Inflammatory macrophage (primary cell): ENCODE results near the gene ARPC4.

ENCODE experiments used
- DNase-seq, 2 donors: peaks; one replicate each; pipeline ENCODE4 v3.0.0-alpha.2; 2020 to 2022
- total RNA-seq, 18 experiments: gene quantifications; one replicate each; lab custom pipeline; 2026; ENCODE audit warnings: mixed read lengths in 6 of 18, inconsistent platforms in 2 of 18; lab: John Stamatoyannopoulos, UW

The ARPC4 gene
- 116 to 220 (median 163) reads per million in 18 experiments for total RNA-seq

- DNase-seq = peak; percentile 93 to 95
These were observed at the start of gene ARPC4, which contains the start of gene TADA3 for GRCh38 chr3:9792405-9793160. ARPC4 (plus strand) TSS chr3:9793082; CDS start chr3:9793122, 40 bp downstream. TADA3 (minus strand) TSS chr3:9792473; CDS start chr3:9791466, 1,007 bp downstream.

GRCh38 chr3:9743548-9743947 lies 49.3 kb upstream of the ARPC4 start:
- DNase-seq = no peak

GRCh38 chr3:9744162-9744561 lies 48.7 kb upstream of the ARPC4 start:
- DNase-seq = no peak

GRCh38 chr3:9745521-9745920 lies 47.4 kb upstream of the ARPC4 start:
- DNase-seq = no peak

GRCh38 chr3:9746330-9746729 lies 46.6 kb upstream of the ARPC4 start:
- DNase-seq = no peak

GRCh38 chr3:9747267-9747666 lies 45.6 kb upstream of the ARPC4 start:
- DNase-seq = peak; percentile 23 to 52

- no peak for DNase-seq
These were observed 44.9 kb upstream of the ARPC4 start for GRCh38 chr3:9748031-9748430.

- DNase-seq = no peak
These were observed 43.6 kb upstream of the ARPC4 start for GRCh38 chr3:9749296-9749644.

- peak; percentile 99 for DNase-seq
These were observed 43.0 kb upstream of the ARPC4 start, which contains the start of gene OGG1 for GRCh38 chr3:9749645-9750555. OGG1 (plus strand) TSS chr3:9749952; CDS start chr3:9750287, 335 bp downstream.

GRCh38 chr3:9750556-9751411 lies 42.1 kb upstream of the ARPC4 start:
- no peak for DNase-seq

- DNase-seq = no peak
These were observed 38.2 kb upstream of the ARPC4 start for GRCh38 chr3:9754678-9755077.

- DNase-seq = no peak
These were observed 35.5 kb upstream of the ARPC4 start for GRCh38 chr3:9757427-9757826.

GRCh38 chr3:9760779-9761505 lies 31.9 kb upstream of the ARPC4 start:
- DNase-seq = no peak

GRCh38 chr3:9761919-9762318 lies 31.0 kb upstream of the ARPC4 start:
- DNase-seq = no peak

- DNase-seq = no peak
These were observed 30.0 kb upstream of the ARPC4 start for GRCh38 chr3:9762871-9763270.

GRCh38 chr3:9765865-9766264 lies 27.0 kb upstream of the ARPC4 start:
- no peak for DNase-seq

- peak; percentile 70 to 73 for DNase-seq
These were observed 25.5 kb upstream of the ARPC4 start for GRCh38 chr3:9767418-9767817.

- no peak for DNase-seq
These were observed 24.6 kb upstream of the ARPC4 start for GRCh38 chr3:9768141-9768775.

GRCh38 chr3:9769012-9769411 lies 23.9 kb upstream of the ARPC4 start:
- no peak for DNase-seq

- peak; percentile 62 to 85 for DNase-seq
These were observed 23.2 kb upstream of the ARPC4 start, which contains the start of gene CAMK1 for GRCh38 chr3:9769426-9770275. CAMK1 (minus strand) TSS chr3:9769947; CDS start chr3:9767749, 2,198 bp downstream.
